Gastroesophageal sphincter (tissue), 3 donors: Measurements from ENCODE around the gene TCEAL4.

Experiments
- CTCF ChIP-seq, 4 experiments: fragments of 200-600 bp in 2 of 4; fragments of 450-650 bp in 2 of 4; sonication (generic) in 1 of 4; IDR thresholded peaks; one replicate each; pipeline ENCODE4 v1.5.1; 2017 to 2019; ENCODE audit warnings: antibody characterized with exemption in 4 of 4, mild to moderate bottlenecking in 2 of 4, moderate library complexity in 2 of 4
- EP300 ChIP-seq: sonication (generic); formaldehyde crosslinking; IDR thresholded peaks from one replicate; pipeline ENCODE4 v1.6.1; 2017; ENCODE audit warnings: antibody characterized with exemption, mild to moderate bottlenecking
- POLR2A ChIP-seq, 2 donors: fragments of 450-650 bp; IDR thresholded peaks; one replicate each; pipeline ENCODE4 v1.6.1; 2017; ENCODE audit warnings: antibody characterized with exemption in 2 of 2, mild to moderate bottlenecking in 2 of 2, moderate library complexity in 1 of 2

- TF ChIP-seq EP300 (no peak), POLR2A (IDR thresholded peaks at IDR 0.05) (peak; percentile 42 to 45), CTCF (IDR thresholded peaks at IDR 0.05) (no peak)
Measured at GRCh38 chrX:103585411-103586313, at the start of gene TCEAL4.
